CD4-positive, alpha-beta memory T cell (primary cell): Measurements from ENCODE around the gene GPR15. TPM values are rescaled to one million over a fixed set of nuclear protein-coding genes. Genes with fewer than 3 reads are reported as not detected.

ENCODE experiments used
- CTCF ChIA-PET: fragments of 350-600 bp; sonication (Branson Sonifier 250); formaldehyde crosslinking; loops from one replicate; lab custom pipeline; 2021; ENCODE audit warnings: inconsistent platforms; ENCODE audit not compliant: partially characterized antibody; lab: Charles Lee
- POLR2A ChIA-PET: fragments of 350-600 bp; sonication (Branson Sonifier 250); formaldehyde crosslinking; loops from one replicate; lab custom pipeline; 2021; ENCODE audit not compliant: partially characterized antibody; lab: Charles Lee
- DNase-seq, 5 donors: peaks; one replicate each; pipeline versions ENCODE4 v3.0.0 to v3.0.0-alpha.2; 2020 to 2022; ENCODE audit warnings: mixed read lengths in 1 of 5
- H3K27ac ChIP-seq: one replicate; pipeline ENCODE4 v1.7.0; 2013; ENCODE audit warnings: low read depth, low read length
- H3K27me3 ChIP-seq: 2 replicates; pipeline ENCODE4 v1.7.0; 2013; ENCODE audit warnings: mild to moderate bottlenecking, low read length, moderate library complexity; ENCODE audit not compliant: insufficient read depth
- H3K36me3 ChIP-seq: 2 replicates; pipeline ENCODE4 v1.7.0; 2013; ENCODE audit warnings: mild to moderate bottlenecking, low read length, moderate library complexity; ENCODE audit not compliant: insufficient read depth
- H3K4me1 ChIP-seq: 2 replicates; pipeline ENCODE4 v1.7.0; 2013; ENCODE audit warnings: mild to moderate bottlenecking, low read length, moderate library complexity; ENCODE audit not compliant: insufficient read depth
- H3K4me3 ChIP-seq, 2 donors: one replicate each; pipeline ENCODE4 v1.7.0; 2013; ENCODE audit warnings: low read length in 2 of 2, mild to moderate bottlenecking in 1 of 2
- H3K9me3 ChIP-seq, 2 donors: one replicate each; pipeline ENCODE4 v1.7.0; 2013; ENCODE audit warnings: low read length in 2 of 2, control low read depth in 1 of 2; ENCODE audit not compliant: control insufficient read depth in 1 of 2
- H3K27ac Mint-ChIP-seq, 7 donors: one replicate each; pipeline ENCODE4 v1.8.0; 2020 to 2021; ENCODE audit warnings: mixed read lengths in 7 of 7, mild to moderate bottlenecking in 6 of 7, inconsistent platforms in 3 of 7, moderate library complexity in 3 of 7
- H3K27me3 Mint-ChIP-seq, 2 donors: one replicate each; pipeline ENCODE4 v1.8.0; 2020 to 2021; ENCODE audit warnings: mixed read lengths in 2 of 2
- H3K36me3 Mint-ChIP-seq, 2 donors: one replicate each; pipeline ENCODE4 v1.8.0; 2020 to 2021; ENCODE audit warnings: mixed read lengths in 2 of 2, inconsistent platforms in 1 of 2, mild to moderate bottlenecking in 1 of 2
- H3K4me1 Mint-ChIP-seq, 4 donors: one replicate each; pipeline ENCODE4 v1.8.0; 2020 to 2021; ENCODE audit warnings: mixed read lengths in 4 of 4, mild to moderate bottlenecking in 1 of 4
- H3K4me3 Mint-ChIP-seq, 8 donors: one replicate each; pipeline ENCODE4 v1.8.0; 2020 to 2021; ENCODE audit warnings: mixed read lengths in 8 of 8, mild to moderate bottlenecking in 7 of 8, moderate library complexity in 6 of 8, inconsistent platforms in 3 of 8
- H3K9me3 Mint-ChIP-seq, 8 donors: one replicate each; pipeline ENCODE4 v1.8.0; 2020 to 2021; ENCODE audit warnings: mixed read lengths in 8 of 8, mild to moderate bottlenecking in 5 of 8, inconsistent platforms in 3 of 8, moderate library complexity in 1 of 8
- intact Hi-C: fragments of 100-400 bp; cut with micrococcal nuclease; formaldehyde crosslinking; loops from one replicate; pipeline ENCODE4 v1.15.1; 2023
- polyA plus RNA-seq, 2 donors: library from polyadenylated mRNA; unstranded; fragments of 300-500 nt; fragmentation: Illumina TruSeq; gene quantifications; one replicate each; pipeline ENCODE4 v1.2.3, GENCODE V29; 2021
- total RNA-seq, 2 experiments: library from RNA; stranded (reverse); gene quantifications; one replicate each; pipeline ENCODE4 v1.2.3, GENCODE V29; 2021

GPR15 gene
- 10 to 100 TPM; 31.2 to 32.0 TPM for total RNA-seq
- 10 to 100 TPM; 12.9 to 14.2 TPM for polyA plus RNA-seq

DNA sequence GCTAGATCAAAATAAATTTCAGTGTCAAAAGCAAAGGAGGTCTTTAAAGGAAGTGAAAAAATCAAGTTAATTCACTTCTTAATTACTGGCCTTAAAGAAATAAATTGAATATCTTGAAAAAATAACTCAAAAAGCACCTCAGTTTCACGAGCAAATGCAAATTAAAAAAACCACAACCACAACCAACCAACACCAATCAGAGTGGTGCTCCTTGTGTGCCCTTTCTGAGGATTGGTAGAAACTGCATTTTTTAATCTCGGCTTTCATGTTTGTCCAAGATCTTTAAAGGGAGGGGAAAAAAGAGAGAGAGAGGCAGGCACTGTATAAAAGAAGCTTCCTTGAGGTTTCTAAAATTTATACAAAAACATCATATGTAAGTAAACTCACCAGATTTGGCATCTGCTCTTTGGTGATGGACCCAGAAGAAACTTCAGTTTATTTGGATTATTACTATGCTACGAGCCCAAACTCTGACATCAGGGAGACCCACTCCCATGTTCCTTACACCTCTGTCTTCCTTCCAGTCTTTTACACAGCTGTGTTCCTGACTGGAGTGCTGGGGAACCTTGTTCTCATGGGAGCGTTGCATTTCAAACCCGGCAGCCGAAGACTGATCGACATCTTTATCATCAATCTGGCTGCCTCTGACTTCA lies at the start of gene GPR15:
Gene GPR15 (plus strand): TSS at position 357 of the 653 bp plus-strand sequence. CDS start 56 bp downstream, at position 413.
- Mint-ChIP-seq H3K27me3 (no peaks in the 10 kb centered on the region), H3K9me3 (peaks cover 0 to 2% (median 0%) of the 10 kb centered on the region in 8 donors), H3K36me3 (no peaks in the 10 kb centered on the region), H3K4me3 (peak within 1 kb of the TSS; percentile 44 to 89 (median 68)), H3K27ac (peak within 1 kb of the TSS in 6 of 7 donors; percentile 24 to 81 (median 46)), H3K4me1 (peaks cover 10 to 19% (median 16%) of the 10 kb centered on the region in 4 donors)
- DNase-seq, result peak in 1 of 5 donors; percentile 58
- ChIA-PET CTCF (interaction anchor here (3.1 kb wide), 1 partner anchor 40 kb away, joined by 12 read pairs; no protein-coding TSS in a partner anchor), POLR2A (interaction anchor here (1.3 to 13.1 kb wide), 6 partner anchors 10 to 41 kb away, joined by 4 to 163 read pairs (median 32); partner anchors contain the start of gene CLDND1)
- intact Hi-C loops, result no loop called here
- Histone ChIP-seq H3K27me3 (no peaks in the 10 kb centered on the region), H3K36me3 (no peaks in the 10 kb centered on the region), H3K4me3 (peak within 1 kb of the TSS in 1 of 2 donors; percentile 3), H3K27ac (peak within 1 kb of the TSS; percentile 9), H3K9me3 (no peaks in the 10 kb centered on the region), H3K4me1 (no peaks in the 10 kb centered on the region)

DNA sequence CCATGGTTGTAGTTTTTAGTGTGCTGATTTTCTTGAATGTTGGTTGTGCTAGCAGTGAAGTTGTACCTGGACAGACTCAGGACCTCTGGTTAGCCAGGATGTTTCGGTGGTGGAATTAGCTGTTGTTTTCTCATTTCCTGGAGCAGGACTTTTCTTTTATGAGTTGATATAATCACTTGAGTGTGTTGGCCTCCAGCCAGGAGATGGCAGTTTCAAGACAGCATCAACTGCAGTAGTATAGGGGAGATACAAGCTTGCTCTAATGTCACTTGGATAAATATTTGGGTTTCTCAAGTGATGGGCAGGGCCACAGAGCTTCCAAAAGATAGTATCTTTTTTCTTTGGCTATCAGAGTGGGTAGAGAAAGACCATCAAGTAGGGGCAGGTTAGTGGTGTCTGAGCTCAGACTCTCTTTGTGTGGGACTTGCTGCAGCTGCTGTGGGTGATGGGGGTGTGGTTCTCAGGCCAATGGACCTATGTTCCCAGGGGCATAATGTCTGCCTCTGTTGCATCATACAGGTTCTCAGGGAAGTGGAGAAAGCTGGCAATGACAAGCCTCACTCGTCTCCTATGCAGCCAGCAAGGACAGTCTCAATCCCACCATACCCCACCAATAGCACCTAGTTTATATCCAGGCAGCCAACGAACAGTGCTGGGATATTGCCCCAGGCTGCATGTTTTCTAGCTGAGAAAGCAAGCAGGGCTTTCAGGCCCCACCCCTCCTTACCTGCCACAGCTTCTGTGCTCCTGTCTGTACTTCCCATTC lies 48.9 kb upstream of the GPR15 start:
- H3K27ac Mint-ChIP-seq, result peak overlapping the region in 2 of 7 donors; percentile 7 to 11
- Histone ChIP-seq H3K4me1 (no peaks in the 10 kb centered on the region), H3K27me3 (no peaks in the 10 kb centered on the region), H3K36me3 (no peaks in the 10 kb centered on the region), H3K9me3 (peaks cover 0 to 4% of the 10 kb centered on the region in 2 donors), H3K27ac (no peak overlapping the region), H3K4me3 (no peak overlapping the region)
- POLR2A ChIA-PET, result interaction anchor here (0.8 kb wide), 1 partner anchor 81 kb away, joined by 3 read pairs; no protein-coding TSS in a partner anchor
- peaks cover 3 to 70% (median 43%) of the 10 kb centered on the region in 8 donors for H3K9me3 Mint-ChIP-seq
- H3K36me3 Mint-ChIP-seq, result peaks cover 2 to 11% of the 10 kb centered on the region in 2 donors
- no peak overlapping the region for H3K4me3 Mint-ChIP-seq
- CTCF ChIA-PET, result no interaction called here
- H3K4me1 Mint-ChIP-seq, result no peaks in the 10 kb centered on the region
- H3K27me3 Mint-ChIP-seq, result peaks cover 4 to 7% of the 10 kb centered on the region in 2 donors
- intact Hi-C loops, result no loop called here
- no peak for DNase-seq

DNA sequence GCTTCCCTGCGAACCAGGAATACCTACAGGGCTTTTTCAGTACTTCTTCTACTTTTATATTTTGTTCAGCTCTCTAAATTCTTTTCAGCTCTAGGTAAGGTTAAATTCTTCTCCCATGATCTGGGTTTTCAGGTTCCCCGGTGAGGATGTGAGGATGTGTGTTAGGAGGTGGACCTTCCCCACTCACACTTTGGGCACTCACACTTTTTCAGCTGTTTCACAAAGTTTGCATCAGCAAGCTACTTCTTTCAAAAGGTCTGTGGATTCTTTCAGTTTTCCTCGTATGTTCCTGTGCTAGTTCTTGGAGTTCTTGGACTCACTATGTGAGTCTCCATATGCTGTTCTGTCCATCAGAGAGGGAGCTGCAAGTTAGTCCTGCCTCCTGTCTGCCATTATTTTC lies 48.2 kb upstream of the GPR15 start:
- peaks cover 0 to 4% of the 10 kb centered on the region in 2 donors for H3K9me3 ChIP-seq
- Mint-ChIP-seq H3K4me1 (no peaks in the 10 kb centered on the region), H3K36me3 (peaks cover 2 to 14% of the 10 kb centered on the region in 2 donors), H3K27ac (peak overlapping the region in 1 of 7 donors; percentile 11), H3K27me3 (peaks cover 4 to 9% of the 10 kb centered on the region in 2 donors), H3K4me3 (no peak overlapping the region), H3K9me3 (peaks cover 5 to 71% (median 49%) of the 10 kb centered on the region in 8 donors)
- DNase-seq, result no peak
- ChIA-PET POLR2A (no interaction called here), CTCF (no interaction called here)
- no peaks in the 10 kb centered on the region for H3K4me1 ChIP-seq
- no peaks in the 10 kb centered on the region for H3K27me3 ChIP-seq
- no peak overlapping the region for H3K4me3 ChIP-seq
- no peaks in the 10 kb centered on the region for H3K36me3 ChIP-seq
- no peak overlapping the region for H3K27ac ChIP-seq
- intact Hi-C loops, result no loop called here

DNA sequence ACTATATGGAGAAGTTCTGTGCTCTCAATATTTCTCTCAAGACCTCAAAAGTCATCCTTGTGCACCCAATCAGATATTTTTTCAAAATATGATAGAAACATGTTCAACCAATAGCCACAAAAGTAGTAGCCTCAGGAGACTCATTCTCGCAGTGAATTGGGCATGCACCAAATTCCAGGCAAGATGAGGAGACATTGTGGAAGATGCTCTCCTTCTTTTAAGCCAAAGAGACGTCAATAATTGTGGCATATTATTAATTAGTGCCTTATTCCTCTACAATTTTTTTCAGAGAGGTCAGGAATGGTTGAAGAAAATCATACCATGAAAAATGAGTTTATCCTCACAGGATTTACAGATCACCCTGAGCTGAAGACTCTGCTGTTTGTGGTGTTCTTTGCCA lies 34.4 kb upstream of the GPR15 start, which contains the start of gene OR5K2:
Gene OR5K2 (plus strand): TSS at position 301 of the 400 bp plus-strand sequence. CDS start 0 bp downstream, at position 301.
- no peak for DNase-seq
- Histone ChIP-seq H3K4me1 (no peaks in the 10 kb centered on the region), H3K36me3 (no peaks in the 10 kb centered on the region), H3K9me3 (no peaks in the 10 kb centered on the region), H3K27ac (no peak within 1 kb of the TSS), H3K27me3 (no peaks in the 10 kb centered on the region), H3K4me3 (no peak within 1 kb of the TSS)
- Mint-ChIP-seq H3K9me3 (no peaks in the 10 kb centered on the region), H3K4me1 (peaks cover 0 to 4% (median under 1%) of the 10 kb centered on the region in 4 donors), H3K27ac (no peak within 1 kb of the TSS), H3K4me3 (no peak within 1 kb of the TSS), H3K36me3 (peaks cover 0 to 11% of the 10 kb centered on the region in 2 donors), H3K27me3 (no peaks in the 10 kb centered on the region)
- CTCF ChIA-PET, result no interaction called here
- intact Hi-C loops, result no loop called here
- POLR2A ChIA-PET, result no interaction called here

DNA sequence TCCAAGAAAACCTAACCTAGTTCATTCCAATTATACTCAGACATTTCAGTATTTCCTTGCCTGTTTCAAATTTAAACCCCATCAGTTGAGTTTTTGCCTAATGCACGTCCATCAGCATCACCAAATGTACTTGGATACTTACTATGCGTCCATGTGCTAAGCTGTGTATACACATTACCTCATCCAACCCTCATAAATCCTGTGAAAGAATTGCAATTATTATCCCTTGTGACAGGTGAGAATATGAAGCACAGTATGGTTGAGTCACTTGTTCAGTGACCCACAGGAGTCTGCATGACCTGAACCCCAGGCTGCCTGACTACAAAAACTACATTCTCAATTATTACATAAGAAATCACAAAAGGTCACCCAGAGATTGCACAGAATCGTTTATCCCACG lies 31.8 kb upstream of the GPR15 start:
- no peaks in the 10 kb centered on the region for H3K27me3 Mint-ChIP-seq
- POLR2A ChIA-PET, result interaction anchor here (28.2 kb wide), 1 partner anchor 59 kb away, joined by 680 read pairs; no protein-coding TSS in a partner anchor
- no peak for DNase-seq
- H3K27ac Mint-ChIP-seq, result no peak overlapping the region
- peaks cover 0 to 16% (median 5%) of the 10 kb centered on the region in 4 donors for H3K4me1 Mint-ChIP-seq
- no peaks in the 10 kb centered on the region for H3K27me3 ChIP-seq
- peaks cover 0 to 22% of the 10 kb centered on the region in 2 donors for H3K36me3 Mint-ChIP-seq
- no peak overlapping the region for H3K4me3 ChIP-seq
- no peaks in the 10 kb centered on the region for H3K9me3 ChIP-seq
- CTCF ChIA-PET, result interaction anchor here (2.7 kb wide), 1 partner anchor 74 kb away, joined by 6 read pairs; no protein-coding TSS in a partner anchor
- no peaks in the 10 kb centered on the region for H3K36me3 ChIP-seq
- no peaks in the 10 kb centered on the region for H3K4me1 ChIP-seq
- intact Hi-C loops, result no loop called here
- H3K4me3 Mint-ChIP-seq, result no peak overlapping the region
- H3K9me3 Mint-ChIP-seq, result no peaks in the 10 kb centered on the region
- no peak overlapping the region for H3K27ac ChIP-seq

DNA sequence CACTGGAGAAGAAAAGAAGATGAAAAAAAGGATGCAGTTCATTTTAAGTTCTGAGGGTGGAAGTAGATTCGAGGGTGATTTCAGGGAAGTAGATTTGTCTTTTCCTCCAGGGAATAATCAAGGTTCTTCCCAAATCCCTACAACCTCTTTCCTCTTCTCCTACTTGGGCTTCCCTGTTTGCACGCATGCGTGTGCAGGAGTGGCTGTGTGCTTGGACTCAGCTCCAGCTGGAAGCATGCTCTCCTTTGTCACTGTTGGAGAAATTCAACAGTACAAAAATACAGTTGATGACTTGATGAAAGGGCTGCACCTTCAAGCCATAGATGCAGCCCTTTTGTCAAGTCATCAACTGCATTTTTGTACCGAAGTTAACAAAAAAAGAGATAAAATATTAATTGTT lies 30.5 kb upstream of the GPR15 start:
- no peaks in the 10 kb centered on the region for H3K9me3 ChIP-seq
- H3K27me3 ChIP-seq, result no peaks in the 10 kb centered on the region
- no peaks in the 10 kb centered on the region for H3K36me3 ChIP-seq
- no peaks in the 10 kb centered on the region for H3K4me1 ChIP-seq
- H3K36me3 Mint-ChIP-seq, result peaks cover 4 to 25% of the 10 kb centered on the region in 2 donors
- intact Hi-C loops, result no loop called here
- ChIA-PET POLR2A (interaction anchor here (28.2 kb wide), 1 partner anchor 58 kb away, joined by 680 read pairs; no protein-coding TSS in a partner anchor), CTCF (no interaction called here)
- DNase-seq, result no peak
- no peaks in the 10 kb centered on the region for H3K27me3 Mint-ChIP-seq
- no peak overlapping the region for H3K27ac Mint-ChIP-seq
- H3K4me3 ChIP-seq, result no peak overlapping the region
- H3K4me1 Mint-ChIP-seq, result peaks cover 0 to 16% (median 8%) of the 10 kb centered on the region in 4 donors
- H3K27ac ChIP-seq, result no peak overlapping the region
- H3K9me3 Mint-ChIP-seq, result no peaks in the 10 kb centered on the region
- no peak overlapping the region for H3K4me3 Mint-ChIP-seq
